Stimulated activated naive CD8-positive, alpha-beta T cell treated with anti-CD3 and anti-CD28 coated beads, Interleukin-15, Interleukin-2, amounts not matched to agents 100 U/mL and 50 U/mL, for 24 hours (primary cell): ENCODE data around the gene NOXA1.
A peak's percentile ranks its signal among the peaks of the same experiment; 100 is the strongest.
"Not testable (repeated sequence)": the region's sequence is repeated elsewhere in the genome, so short reads cannot be mapped to it uniquely, and the experiment has no call there.

Experiments
- ATAC-seq: fragments of 150-1000 bp; cut with Tn5 transposase; one replicate; pipeline ENCODE4 v1.10.0; 2021
- DNase-seq: peaks from one replicate; pipeline ENCODE4 v3.0.0; 2021

NOXA1 gene

DNA sequence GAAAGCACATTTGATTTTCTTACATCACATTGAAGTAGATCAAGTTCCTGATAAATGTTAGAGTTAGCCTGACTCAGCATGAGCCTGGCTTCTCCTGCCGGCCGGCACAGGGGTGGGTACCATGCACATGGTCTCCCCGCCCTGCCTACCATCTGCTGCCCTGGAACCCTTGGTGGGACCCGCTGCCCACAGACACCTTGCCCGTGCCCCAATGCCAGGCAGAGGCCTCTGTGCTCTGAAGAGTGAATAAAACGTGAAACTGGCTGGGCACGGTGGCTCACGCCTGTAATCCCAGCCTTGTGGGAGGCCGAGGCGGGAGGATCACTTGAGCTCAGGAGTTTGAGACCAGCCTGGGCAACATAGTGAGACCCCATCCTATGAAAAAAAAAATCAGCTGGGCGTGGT, 17.5 kb upstream of the NOXA1 start:
- ATAC-seq (no peak), DNase-seq (no peak)

DNA sequence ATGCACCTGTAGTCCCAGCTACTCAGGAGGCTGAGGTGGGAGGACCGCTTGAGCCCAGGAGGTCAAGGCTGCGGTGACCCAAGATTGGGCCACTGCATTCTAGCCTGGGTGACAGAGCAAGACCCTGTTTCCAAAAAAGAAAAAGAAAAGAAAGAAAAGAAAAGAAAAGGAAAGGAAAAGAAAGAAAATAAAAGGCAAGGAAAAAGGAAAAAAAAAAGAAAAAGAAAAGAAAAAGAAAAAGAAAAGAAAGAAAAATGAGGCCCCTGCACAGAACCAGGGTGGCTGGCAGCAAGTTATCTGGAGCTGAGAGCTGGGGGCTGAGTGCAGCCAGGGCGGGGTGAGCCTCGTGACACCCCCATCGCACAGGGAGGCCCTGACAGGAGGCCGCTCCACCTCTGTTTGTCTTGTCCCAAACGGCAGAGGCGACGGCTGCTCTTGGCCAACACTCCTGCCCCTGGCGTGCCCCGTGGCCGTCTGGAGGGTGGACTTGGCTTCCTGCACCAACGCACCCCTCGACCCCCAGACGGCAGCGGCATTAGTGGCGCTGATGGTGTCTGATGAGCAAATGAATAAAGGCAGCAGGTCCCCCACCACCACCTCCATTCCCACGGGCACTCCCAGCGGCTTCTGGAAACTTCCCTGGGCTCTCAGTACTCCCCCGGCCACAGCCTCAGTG, 17.0 kb upstream of the NOXA1 start:
- ATAC-seq: no peak

DNA sequence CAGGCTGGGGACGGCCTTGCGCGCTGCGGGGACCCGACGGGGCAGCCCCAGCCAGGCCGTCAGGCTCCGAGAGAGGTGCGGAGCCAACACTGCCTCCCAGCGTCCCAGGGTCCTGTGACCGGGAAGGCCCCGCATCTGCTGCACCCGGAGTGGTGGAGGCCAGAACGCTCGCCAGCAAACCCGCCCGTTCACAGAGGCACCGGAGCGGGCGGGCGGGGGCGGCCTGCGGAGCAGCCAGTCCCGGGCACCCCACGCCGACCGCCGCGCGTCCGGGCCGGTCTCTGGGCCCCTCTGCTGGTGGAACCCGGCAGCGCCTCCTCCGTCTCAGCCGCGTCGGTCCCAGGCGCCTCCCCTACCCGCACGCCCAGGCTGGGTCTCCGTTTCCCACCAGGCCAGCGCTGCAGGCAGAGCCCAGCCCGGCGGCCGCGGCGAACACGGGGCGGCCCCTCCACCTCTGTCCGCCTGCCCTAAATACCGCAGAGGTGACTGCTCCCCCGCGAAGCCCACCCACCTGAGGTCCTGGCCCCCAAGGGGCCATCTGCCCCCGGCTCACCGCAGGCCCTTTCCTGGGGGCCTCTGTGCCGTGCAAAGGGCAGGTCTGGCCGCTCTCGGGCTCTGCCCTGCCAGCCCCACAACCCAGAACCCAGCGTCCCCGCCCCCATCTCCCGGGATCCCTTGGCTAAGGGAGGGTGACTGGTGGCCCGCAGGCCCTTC, 16.2 kb upstream of the NOXA1 start:
- peak; percentile 86 for ATAC-seq

More for the DNA sequence above, 17.0 kb upstream of the NOXA1 start:
- no peak for DNase-seq

DNA sequence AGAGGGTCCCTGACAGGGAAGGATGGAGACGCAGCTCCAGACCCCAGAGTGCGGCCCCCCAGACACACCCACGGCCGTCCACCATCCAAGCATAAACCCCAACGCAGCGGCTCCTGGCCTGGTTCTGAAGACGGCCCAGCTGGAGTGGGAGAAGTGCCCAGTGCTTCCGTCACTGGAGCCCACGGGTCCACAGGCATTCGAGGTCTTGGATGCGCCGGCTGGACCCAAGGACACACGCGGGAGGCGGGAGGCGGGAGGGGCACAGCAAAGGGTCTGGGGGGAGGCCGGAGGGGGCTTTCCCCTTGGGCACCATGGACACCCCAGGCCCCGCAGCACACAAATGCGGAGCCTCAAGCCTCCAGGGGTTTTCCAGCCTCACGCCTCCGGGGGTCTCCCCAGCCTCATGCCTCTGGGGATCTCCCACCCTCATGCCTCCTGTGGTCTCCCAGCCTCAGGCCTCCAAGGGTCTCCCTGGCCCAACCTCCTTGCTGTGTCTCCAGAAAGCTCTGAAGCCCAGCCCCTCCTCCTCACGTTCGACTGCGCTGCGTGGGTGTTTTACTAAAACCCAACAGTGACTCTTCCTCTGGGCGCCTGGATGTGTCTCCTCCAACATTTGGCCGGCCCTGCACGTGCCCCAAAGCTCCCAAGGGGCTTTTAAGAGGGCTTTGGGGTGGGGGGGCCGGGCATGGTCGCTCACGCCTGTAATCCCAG, 15.4 kb upstream of the NOXA1 start:
- no peak for DNase-seq
- no peak for ATAC-seq

More for the DNA sequence above, 16.2 kb upstream of the NOXA1 start:
- DNase-seq: peak; percentile 71

DNA sequence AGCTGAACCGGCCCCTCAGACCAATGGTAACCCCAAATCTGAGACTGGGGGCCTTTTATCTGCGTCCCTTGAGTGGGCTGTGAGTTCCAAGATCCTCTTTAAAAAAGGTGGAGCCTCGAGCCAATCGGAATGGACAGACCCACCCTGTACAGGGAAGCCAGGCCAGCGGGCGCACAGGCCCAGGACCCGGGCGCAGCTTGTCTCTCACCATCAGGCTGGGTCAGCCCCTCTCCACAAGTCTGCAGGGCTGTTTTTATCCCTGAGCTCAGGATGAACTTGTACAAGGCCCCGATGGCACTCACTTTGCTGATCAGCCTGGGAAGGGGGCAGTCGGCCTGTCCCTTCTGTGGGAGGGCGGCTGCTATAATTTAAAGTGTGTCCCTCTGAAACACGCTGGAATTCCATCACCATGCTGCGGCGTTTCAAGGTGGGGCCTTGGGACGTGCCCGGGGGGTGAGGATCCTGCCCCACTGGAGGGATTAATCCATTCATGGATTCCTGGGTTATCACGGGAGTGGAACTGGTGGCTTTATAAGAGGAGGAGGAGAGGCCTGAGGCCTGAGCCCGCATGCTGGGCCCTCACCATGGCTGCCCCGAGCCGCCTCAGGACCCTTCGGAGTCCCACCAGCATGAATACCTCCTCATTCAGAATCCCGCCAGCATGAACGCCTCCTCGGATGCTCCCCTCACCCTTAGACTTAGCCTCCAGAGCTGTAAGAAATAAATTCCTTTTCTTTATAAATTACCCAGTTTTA, 14.4 kb upstream of the NOXA1 start:
- DNase-seq (no peak), ATAC-seq (no peak)

DNA sequence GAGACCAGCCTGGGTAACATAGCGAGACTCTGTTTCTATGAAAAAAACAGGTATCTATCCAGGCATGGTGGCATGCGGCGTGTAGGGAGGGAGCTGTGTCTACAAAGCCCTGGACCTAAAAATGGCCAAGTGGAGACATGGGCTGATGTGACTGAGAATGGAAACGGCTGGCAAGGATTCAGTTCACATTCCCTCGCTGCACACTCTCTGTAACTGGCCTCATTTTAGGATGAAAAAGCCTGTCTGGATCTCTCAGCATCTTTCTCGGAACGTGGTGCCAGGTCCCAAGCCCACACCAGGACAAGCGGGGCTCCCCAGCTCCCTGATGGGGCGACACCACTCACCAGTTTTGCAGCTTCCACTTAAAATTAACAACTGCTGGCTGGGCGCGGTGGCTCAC, 13.7 kb upstream of the NOXA1 start:
- no peak for ATAC-seq

DNA sequence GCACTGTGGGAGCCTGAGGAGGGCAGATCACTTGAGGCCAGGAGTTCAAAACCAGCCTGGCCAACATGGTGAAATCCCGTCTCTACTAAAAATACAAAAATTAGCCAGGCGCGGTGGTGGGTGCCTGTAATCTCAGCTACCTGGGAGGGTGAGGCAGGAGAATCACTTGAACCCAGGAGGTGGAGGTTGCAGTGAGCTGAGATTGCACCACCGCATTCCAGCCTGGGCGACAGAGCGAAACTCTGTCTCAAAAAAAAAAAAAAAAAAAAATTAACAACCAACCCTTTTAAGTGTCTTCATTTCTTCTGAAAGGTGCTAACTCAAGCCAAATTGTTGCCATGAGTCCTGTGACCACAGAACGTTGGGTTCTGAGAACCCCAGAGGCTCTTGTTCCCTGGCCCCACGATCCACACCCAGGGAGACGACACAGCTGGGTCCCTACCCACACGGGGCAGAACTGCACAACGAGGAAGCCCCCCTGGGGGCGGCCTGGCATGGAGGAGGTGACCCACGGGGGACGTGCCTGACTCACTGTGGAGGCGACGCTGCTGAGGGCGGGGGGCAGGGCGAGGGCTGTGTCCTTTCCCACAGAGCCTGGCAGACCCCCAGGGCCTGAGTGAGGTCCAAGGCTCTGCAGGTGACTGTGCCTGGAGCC, 12.8 kb upstream of the NOXA1 start:
- DNase-seq, ATAC-seq: not testable (repeated sequence)

More for the DNA sequence above, 13.7 kb upstream of the NOXA1 start:
- no peak for DNase-seq

DNA sequence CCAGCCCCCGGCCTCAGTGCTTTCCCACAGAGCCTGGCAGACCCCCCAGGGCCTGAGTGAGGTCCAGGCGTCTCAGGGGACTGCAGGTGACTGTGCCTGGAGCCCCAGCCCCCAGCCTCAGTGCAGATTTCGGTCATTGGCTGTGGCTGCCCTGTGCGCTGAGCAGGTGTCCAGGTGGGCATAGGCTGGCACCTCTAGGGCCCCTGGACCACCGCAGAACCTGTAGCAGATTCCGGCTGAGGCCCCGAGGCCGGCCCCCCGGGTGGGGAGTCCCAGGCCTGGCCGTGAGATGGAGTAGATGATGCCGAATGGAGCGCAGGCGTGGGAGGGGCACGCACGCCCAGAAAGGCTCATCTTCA, 12.3 kb upstream of the NOXA1 start:
- DNase-seq (no peak), ATAC-seq (no peak)

DNA sequence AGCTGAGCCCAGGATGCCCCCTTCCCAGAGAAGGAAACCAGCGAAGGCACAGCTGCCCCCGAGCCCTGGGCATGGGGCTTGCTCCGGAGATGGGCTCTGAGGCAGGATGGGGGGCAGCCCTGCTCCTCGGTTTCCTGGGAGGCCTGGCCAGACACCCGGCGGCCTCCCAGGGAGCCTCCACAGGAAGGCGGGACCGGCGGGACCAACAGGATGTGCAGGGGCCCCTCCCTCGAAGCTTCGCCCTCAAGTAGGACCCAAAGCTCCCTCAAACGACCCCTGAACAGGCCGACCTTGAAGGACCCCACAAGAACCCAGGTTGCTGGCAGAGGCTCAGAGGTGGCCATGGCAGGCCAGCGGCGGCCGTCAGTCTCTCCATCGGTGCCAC, 11.9 kb upstream of the NOXA1 start:
- DNase-seq (no peak), ATAC-seq (no peak)

DNA sequence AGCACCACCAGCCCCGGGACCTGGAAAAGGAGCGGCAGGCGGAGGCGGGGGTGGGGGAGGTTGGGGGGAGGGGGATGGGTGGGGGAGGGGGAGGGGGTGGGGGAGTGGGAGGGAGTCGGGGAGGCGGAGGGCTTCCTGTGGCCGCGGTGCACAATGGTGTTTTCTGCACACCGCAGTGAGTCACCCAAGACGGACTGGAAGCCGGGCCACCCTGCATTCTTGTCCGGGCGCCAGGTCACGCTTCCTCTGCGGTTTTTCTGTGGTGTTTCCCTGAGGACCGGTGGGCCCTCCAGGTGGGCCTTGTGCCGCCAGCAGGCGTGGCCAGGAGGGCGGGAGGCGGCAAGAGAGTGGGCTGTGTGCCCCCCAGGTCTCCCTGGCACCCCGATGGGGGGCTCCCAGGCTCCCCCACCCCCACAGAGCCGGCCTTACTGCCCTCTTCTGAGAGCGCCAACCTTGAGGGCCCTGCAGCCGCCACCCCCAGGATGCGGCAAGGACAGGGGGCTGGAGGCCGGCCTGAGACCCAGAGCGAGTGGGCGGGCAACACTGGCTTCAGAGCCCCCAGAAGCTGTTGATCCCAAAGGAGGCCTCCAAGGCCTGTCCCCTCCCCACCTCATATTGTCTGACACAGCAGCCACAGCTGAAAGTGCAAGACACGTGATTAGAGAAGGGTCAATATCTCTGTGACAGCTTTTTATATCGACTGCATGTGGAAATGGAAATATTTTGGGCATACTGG, 11.4 kb upstream of the NOXA1 start:
- DNase-seq: peak; percentile 73
- ATAC-seq: peak; percentile 34

DNA sequence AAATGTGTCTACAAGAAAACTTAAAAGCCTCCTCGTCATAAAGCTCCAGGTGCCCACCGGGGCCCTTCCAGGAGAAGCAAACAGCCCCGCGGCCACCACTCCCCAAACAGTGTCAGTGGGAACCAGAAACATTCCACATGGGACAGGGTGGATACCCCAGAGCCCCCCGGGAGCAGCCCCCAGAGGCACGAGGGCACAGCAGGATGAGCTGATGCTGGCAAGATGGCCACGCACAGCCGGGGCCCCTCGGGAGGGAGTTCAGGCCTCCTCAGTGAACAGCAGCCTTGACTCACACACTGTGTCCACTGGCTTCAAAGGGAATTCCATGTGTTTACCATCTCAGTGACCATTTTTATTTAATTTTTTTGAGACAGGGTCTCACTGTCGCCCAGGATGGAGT, 10.8 kb upstream of the NOXA1 start:
- DNase-seq (no peak), ATAC-seq (no peak)

DNA sequence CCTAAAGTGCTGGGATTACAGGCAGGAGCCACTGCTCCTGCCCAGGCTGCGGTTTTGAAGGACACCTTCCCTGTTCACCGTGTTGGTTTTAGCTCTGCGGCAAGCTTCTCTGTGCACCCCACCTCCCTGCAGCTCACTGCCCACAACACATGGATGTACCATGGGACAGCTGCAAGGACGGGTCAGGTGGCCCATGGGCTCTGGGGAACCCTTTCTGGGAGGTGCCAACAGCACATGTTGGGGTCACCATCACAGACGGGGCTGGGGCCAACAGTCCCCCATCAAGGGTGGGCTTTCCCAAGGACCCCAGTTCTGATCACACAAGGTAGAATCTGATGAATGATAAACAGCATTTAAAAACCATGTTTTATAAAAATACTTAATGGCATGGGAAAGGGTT, 7.7 kb upstream of the NOXA1 start:
- no peak for ATAC-seq
- no peak for DNase-seq

DNA sequence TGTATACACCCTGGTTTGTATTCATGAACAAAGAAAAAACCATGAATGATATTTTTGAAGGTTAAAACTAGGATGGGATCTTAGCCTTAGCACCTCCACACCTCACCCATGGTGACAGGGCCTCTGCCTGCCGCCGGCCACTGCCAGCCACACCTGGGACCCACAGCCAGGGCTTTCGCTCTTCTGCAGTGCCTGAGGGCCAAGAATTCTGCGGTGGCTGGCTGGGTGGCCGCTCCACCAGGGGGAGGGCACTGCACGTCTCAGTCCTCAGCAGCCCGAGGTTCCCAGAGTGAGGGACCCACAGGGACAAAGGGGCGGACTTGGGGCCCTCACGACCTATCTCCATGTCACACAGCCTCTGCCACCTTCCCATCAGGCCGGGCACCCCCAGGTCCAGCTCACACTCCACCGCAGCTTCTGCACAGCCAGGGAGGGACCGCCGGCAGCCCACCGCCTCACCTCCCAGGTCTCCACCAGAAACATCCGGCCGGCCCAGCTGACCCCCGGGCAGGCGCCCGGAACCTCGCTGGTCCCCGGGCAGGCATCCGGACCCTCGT, 7.1 kb upstream of the NOXA1 start:
- ATAC-seq: no peak

DNA sequence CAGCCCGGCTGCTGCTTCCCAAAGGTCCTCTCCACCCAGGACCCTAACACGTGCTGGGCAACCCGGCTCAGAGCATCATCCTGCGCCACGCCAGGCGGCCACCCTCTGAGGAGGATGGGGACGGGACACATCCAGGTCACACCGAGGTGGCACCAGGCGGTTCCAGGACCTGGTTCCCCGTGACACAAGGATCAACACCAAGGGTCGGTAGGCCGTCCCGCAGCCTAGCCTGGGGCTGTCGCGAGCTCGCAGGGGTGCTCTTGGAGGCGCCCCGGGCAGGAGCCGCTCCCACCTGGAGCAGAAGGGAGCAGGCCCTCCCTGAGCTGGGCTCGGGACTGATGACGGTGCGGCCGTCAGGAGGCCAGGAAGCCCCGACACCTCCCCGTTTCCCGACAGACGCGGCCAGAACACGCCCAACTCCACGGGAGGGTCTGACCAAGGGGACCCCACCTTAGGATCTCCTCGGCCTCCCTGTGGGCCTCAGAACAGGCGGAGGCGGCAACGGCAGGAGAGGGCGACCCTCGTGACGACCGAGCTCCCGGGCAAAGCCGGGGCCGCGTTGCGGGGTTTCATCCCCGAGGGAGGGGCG, 6.5 kb upstream of the NOXA1 start:
- no peak for ATAC-seq
- no peak for DNase-seq

More for the DNA sequence above, 7.1 kb upstream of the NOXA1 start:
- no peak for DNase-seq

DNA sequence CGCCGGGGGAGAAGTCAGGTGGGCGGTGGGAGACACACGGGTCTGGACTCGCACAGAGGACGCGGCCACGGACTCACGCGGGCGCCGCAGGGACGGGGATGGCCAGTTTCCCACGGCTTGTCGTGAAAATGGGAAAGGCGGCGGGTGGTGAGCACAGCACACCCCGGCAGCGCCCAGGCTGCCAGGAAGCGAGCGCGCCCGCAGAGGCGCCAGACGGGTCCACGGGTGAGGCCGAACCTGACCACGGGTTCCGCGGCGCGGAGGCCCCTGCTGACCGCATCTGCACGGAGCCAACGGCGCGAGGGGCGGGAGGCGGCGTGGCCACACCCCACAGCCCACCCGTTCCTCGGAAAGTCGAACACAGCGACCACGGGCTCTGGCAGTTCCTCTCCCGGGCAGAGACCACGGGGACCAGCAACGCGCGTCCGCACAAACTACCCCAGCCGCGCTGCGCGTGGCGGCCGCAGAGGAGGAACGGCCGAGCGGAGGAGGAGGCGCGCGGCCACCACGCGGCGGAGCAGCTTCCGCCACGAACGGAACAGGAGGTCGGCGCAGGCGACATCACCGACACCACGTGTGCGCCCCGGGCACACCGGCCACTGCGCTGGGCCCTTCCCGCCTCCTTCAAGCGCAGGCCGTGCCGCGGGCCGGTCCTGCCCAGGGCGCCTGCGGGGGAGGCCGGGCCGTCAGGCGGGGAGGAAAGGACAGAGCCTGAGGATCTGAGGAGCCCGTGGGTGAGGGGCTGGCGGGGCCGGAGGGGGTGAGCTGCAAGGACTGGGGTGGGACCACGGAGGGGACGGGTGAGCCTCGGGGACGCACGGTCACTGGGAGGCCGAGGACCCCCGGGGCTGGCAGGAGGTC, 5.8 kb upstream of the NOXA1 start:
- no peak for ATAC-seq
- DNase-seq: no peak

DNA sequence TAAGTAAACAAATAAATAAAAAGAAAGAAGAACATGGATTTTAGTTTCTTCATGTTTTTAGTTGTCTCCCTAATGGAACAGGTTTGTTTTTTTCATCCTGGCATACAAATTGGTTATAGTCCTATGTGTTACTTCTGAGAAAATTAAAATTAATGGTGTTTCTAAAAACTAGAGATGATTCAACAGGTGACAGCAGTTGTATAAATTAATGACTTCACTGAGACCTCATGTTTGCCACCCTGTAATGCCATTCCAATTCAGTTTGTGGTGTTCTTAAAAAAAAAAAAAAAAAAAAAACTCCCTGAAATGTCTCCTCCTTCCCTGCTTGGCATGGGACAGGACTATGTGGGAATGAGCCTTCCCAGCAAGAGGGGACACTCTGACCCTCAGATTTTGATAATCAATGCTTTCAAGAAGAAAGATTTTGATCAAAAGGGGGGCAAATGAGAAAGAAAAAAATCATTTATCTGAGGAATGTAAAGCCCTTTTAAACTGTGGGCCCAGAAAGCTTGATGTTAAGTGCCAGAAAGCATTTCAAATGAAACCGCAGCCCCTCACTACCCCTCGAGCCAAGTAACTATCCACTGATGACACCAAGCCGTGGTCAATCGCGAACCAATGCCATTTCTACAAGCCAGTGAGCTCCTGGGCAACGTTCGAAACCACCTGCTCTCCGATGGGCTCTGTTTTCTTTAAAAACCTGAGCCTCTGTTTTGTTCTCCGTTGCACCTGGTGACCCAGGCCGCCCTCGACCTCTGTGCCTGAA, 1.2 kb upstream of the NOXA1 start:
- ATAC-seq: no peak
- DNase-seq: no peak

DNA sequence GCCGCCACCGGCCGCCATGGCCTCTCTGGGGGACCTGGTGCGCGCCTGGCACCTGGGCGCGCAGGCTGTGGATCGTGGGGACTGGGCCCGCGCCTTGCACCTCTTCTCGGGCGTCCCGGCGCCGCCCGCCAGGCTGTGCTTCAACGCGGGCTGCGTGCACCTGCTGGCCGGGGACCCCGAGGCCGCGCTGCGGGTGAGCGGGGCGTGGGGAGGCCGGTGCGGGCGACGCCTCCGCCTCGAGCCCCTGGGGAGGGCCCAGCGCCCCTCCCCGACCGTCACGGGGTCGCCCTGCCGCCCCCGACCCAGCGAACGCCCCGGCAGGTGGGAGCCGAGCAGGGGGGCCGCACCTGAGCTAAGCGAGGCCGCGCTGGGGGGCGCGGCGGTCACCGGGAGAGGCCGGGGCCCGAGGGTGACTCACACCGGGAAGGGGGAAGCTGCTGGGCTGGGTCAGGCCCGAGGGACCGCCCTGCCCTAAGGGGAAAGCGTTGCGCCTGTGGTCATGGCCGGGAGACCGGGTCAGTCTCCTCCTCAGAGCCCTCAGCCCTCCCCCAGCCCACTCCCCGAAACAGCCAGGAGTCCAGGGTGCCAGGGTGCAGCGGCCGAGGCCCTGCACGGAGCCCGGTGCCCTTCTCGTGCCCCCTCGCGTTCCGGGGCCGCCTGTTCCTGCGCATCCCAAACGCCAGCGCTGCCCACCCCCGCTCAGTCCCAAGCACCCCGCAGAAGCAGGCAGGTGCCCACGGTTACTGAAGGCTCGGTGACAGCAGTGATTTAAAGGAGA, 510 bp downstream of the NOXA1 start:
- ATAC-seq (no peak), DNase-seq (no peak)
